PC-3 (cell line): Measurements from ENCODE around the gene XBP1. TPM values are rescaled to one million over a fixed set of nuclear protein-coding genes. Genes with fewer than 3 reads are reported as not detected.

Experiments used
- ATAC-seq: fragments of 200-7000 bp; cut with Tn5 transposase; 2 replicates; pipeline ENCODE4 v1.9.1; 2020; ENCODE audit warnings: mild to moderate bottlenecking, moderate library complexity
- BruUV-seq: library from RNA; stranded (reverse); fragments of 400-500 nt; replicated peaks from 2 replicates; lab custom pipeline; 2021; lab: Mats Ljungman, UMichigan
- CTCF ChIA-PET: fragments of 300-600 bp; sonication (Branson Sonifier 250); formaldehyde crosslinking; loops from one replicate; lab custom pipeline; 2022; ENCODE audit warnings: antibody characterized with exemption; lab: Charles Lee
- POLR2A ChIA-PET: fragments of 300-600 bp; sonication (Branson Sonifier 250); formaldehyde crosslinking; loops from one replicate; lab custom pipeline; 2022; ENCODE audit warnings: antibody characterized with exemption; ENCODE audit not compliant: unreplicated experiment; lab: Charles Lee
- DNase-seq: peaks from one replicate; pipeline ENCODE4 v3.0.0-alpha.2; 2015
- H2AFZ ChIP-seq: fragments of 300-600 bp; sonication (generic); 2 replicates; pipeline ENCODE4 v1.6.0; 2016; ENCODE audit warnings: antibody characterized with exemption, low read length
- H3F3A ChIP-seq: fragments of 300-600 bp; sonication (generic); one replicate; pipeline ENCODE4 v1.6.0; 2017; ENCODE audit warnings: antibody characterized with exemption, low read length, control low read depth, mild to moderate bottlenecking; ENCODE audit not compliant: unreplicated experiment
- H3K27ac ChIP-seq: fragments of 300-600 bp; sonication (generic); 2 replicates; pipeline ENCODE4 v1.5.1; 2016; ENCODE audit warnings: mild to moderate bottlenecking, low read length
- H3K27me3 ChIP-seq: fragments of 300-600 bp; sonication (generic); 2 replicates; pipeline ENCODE4 v1.6.1; 2016; ENCODE audit warnings: low read length, mixed read lengths
- H3K36me3 ChIP-seq: fragments of 300-600 bp; sonication (generic); 2 replicates; pipeline ENCODE4 v1.6.1; 2016; ENCODE audit warnings: low read depth, mixed run types, low read length, mixed read lengths
- H3K4me1 ChIP-seq: fragments of 300-600 bp; sonication (generic); 2 replicates; pipeline ENCODE4 v1.5.1; 2016; ENCODE audit warnings: low read length; ENCODE audit not compliant: insufficient read depth
- H3K4me2 ChIP-seq: fragments of 300-600 bp; sonication (generic); 2 replicates; pipeline ENCODE4 v1.6.0; 2016; ENCODE audit warnings: low read length
- H3K4me3 ChIP-seq: fragments of 300-600 bp; sonication (generic); 2 replicates; pipeline ENCODE4 v1.5.1; 2016; ENCODE audit warnings: mild to moderate bottlenecking, low read length, mixed read lengths
- H3K79me2 ChIP-seq: fragments of 300-600 bp; sonication (generic); 2 replicates; pipeline ENCODE4 v1.6.1; 2017; ENCODE audit warnings: low read length, mixed read lengths
- H3K9ac ChIP-seq: fragments of 300-600 bp; sonication (generic); 2 replicates; pipeline ENCODE4 v1.6.0; 2016; ENCODE audit warnings: mild to moderate bottlenecking, low read length
- H3K9me2 ChIP-seq: fragments of 300-600 bp; sonication (generic); replicated peaks from 2 replicates; pipeline ENCODE4 v1.6.1; 2016; ENCODE audit warnings: mixed run types, low read length, mixed read lengths
- H3K9me3 ChIP-seq: fragments of 300-600 bp; sonication (generic); 2 replicates; pipeline ENCODE4 v1.6.1; 2016; ENCODE audit warnings: low read length, mixed read lengths
- H4K20me1 ChIP-seq: fragments of 300-600 bp; sonication (generic); 2 replicates; pipeline ENCODE4 v1.6.1; 2016; ENCODE audit warnings: low read length, mixed read lengths
- CTCF ChIP-seq: fragments of 300-600 bp; sonication (generic); conservative IDR thresholded peaks from 2 replicates; pipeline ENCODE4 v1.5.1; 2017; ENCODE audit warnings: antibody characterized with exemption, low read depth, mild to moderate bottlenecking, low read length
- EZH2 ChIP-seq: fragments of 300-600 bp; sonication (generic); IDR thresholded peaks from one replicate; pipeline ENCODE4 v1.6.1; 2017; ENCODE audit warnings: antibody characterized with exemption, mild to moderate bottlenecking, low read length; ENCODE audit not compliant: unreplicated experiment
- EZH2phosphoT487 ChIP-seq: fragments of 300-600 bp; sonication (generic); IDR thresholded peaks from 2 replicates; pipeline ENCODE4 v1.6.1; 2018; ENCODE audit warnings: mild to moderate bottlenecking, antibody characterized with exemption, low read length, borderline replicate concordance
- intact Hi-C: fragments of 100-400 bp; cut with micrococcal nuclease; formaldehyde crosslinking; loops from 2 replicates; pipeline ENCODE4 v1.9.0; 2023
- total RNA-seq: library from RNA; depleted of rRNA; stranded (reverse); fragments of >200 nt; gene quantifications from 2 replicates; pipeline ENCODE4 v1.2.3, GENCODE V29; 2014

XBP1 gene
- total RNA-seq, 1 experiment from 2014 or later: 191 TPM

- ATAC-seq (no peak), DNase-seq (no peak)
- H4K20me1 ChIP-seq: no peaks in the 10 kb centered on the region
- no peaks in the 10 kb centered on the region for H3K79me2 ChIP-seq
- H3K9me3 ChIP-seq: no peaks in the 10 kb centered on the region
- no peak overlapping the region for H3K27ac ChIP-seq
- no peaks in the 10 kb centered on the region for H3K9me2 ChIP-seq
- no peaks in the 10 kb centered on the region for H3K36me3 ChIP-seq
- no peaks in the 10 kb centered on the region for H3F3A ChIP-seq
- no TSS peak for BruUV-seq
- POLR2A ChIA-PET: no interaction called here
- no peak overlapping the region for H3K9ac ChIP-seq
- no peak overlapping the region for H3K4me2 ChIP-seq
- CTCF ChIA-PET: no interaction called here
- H3K27me3 ChIP-seq: no peaks in the 10 kb centered on the region
- no peak overlapping the region for H3K4me3 ChIP-seq
- no peak for TF ChIP-seq EZH2
- no peak for TF ChIP-seq CTCF
- no peak for TF ChIP-seq EZH2phosphoT487
- no peak overlapping the region for H2AFZ ChIP-seq
- peaks cover 19% of the 10 kb centered on the region for H3K4me1 ChIP-seq
- intact Hi-C loops: no loop called here
These were observed 16.7 kb upstream of the XBP1 start for GRCh38 chr22:28817064-28817463.

GRCh38 chr22:28815729-28816128, 15.4 kb upstream of the XBP1 start:
- peaks cover 19% of the 10 kb centered on the region for H3K4me1 ChIP-seq

More at GRCh38 chr22:28815729-28816128, 15.4 kb upstream of the XBP1 start:
- Histone ChIP-seq H4K20me1 (no peaks in the 10 kb centered on the region), H3K9ac (no peak overlapping the region), H3K79me2 (no peaks in the 10 kb centered on the region), H3K36me3 (no peaks in the 10 kb centered on the region), H3K27me3 (no peaks in the 10 kb centered on the region), H2AFZ (no peak overlapping the region), H3F3A (no peaks in the 10 kb centered on the region), H3K9me2 (no peaks in the 10 kb centered on the region), H3K4me3 (no peak overlapping the region), H3K4me2 (no peak overlapping the region), H3K9me3 (no peaks in the 10 kb centered on the region), H3K27ac (no peak overlapping the region)
- ChIA-PET CTCF (no interaction called here), POLR2A (no interaction called here)
- TF ChIP-seq CTCF (no peak), EZH2 (no peak), EZH2phosphoT487 (no peak)
- no peak for ATAC-seq
- BruUV-seq: no TSS peak
- no peak for DNase-seq
- intact Hi-C loops: no loop called here
